Hematopoietic multipotent progenitor cell treated with erythropoietin and hydrocortisone succinate and interleukin-3 and kit ligand, for 15 days (in vitro differentiated cells): Measurements from ENCODE around the gene PPM1L.

ENCODE experiments used
- DNase-seq: peaks from one replicate; pipeline ENCODE4 v3.0.0-alpha.2; 2015; ENCODE audit warnings: low spot score

The PPM1L gene

DNA sequence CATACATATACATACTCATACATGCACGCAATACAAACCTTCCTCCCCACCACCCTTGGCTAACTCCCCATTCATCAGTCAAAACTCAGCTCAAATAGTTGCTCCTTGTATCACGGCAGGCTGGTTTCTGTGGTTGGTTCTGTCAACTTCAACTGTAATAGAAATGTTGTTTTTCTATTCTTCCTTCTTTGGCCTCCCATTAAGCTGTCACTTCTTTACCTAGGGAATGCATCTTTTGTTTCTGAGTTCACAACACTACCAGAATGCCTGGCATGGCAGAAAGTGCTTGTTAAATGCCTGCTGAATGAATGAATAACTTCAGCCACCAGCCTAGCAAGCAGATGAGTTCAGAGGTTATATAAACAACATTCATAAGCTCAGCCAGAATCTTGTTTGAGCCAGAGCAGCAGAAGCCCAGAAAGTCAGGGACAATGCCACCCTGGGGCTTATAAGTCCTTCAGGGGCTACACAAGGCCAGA lies 286.0 kb downstream of the PPM1L start:
- no peak for DNase-seq

DNA sequence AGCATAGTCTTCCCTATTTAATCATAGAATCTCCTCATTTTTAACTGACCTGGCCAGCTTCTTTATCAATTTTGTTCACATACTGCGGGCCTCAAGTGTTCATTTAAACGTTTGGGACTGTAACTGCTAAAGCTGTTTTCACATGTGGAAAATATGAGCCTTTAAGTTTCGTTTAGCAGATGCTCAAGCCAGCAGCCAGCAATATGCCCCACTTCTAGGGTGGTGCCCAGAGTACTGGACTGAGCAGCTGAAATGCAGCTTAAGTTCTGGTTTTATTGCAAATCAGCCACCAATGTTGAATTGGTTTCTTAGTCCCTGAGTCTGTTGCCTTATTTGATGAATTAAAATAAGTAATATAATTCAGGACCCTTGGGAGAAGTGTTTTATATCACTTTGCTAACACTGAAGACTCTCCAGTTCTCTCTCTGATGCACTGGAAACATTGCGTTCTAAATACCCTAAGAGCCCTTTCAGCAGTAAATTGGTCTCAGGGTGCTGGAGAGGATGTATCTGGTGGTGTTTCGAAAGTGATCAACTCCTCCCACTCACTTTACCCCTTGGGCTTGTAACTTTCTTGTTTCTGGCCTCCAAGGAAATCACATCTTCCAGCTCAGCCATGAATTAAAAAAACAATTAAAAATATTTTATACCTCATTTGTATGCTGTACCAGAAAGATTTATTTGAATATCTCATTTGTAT lies 287.5 kb downstream of the PPM1L start:
- no peak for DNase-seq

DNA sequence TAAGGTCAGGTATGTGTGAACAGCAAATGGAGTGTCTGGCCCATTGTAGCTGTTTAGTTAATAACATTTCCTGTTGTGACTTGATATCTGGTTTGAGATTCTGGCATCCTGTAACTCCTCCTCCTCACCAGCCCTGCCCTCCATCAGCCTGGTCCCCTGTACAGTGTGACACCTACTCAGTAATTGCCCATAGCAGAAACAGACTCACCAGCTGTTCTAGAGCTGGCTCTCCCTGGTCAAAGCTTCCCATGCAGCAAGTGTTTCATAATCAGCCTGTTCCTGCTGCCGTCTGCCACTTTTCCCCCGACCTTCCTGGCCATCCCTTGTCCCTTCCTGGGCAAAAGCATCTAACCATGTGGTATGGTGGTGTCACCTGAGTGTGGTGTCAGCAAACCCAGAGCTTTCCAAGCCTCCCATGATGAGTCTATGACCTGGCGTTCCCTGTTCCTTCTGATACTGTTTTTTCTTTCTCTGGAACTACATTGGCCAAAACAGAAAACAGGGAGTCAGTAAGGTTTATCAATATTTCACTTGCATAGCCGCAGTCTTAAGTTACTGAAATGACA lies 293.7 kb downstream of the PPM1L start:
- DNase-seq = no peak

- DNase-seq = no peak
Measured at GRCh38 chr3:161050935-161051334, 294.9 kb downstream of the PPM1L start.

DNA sequence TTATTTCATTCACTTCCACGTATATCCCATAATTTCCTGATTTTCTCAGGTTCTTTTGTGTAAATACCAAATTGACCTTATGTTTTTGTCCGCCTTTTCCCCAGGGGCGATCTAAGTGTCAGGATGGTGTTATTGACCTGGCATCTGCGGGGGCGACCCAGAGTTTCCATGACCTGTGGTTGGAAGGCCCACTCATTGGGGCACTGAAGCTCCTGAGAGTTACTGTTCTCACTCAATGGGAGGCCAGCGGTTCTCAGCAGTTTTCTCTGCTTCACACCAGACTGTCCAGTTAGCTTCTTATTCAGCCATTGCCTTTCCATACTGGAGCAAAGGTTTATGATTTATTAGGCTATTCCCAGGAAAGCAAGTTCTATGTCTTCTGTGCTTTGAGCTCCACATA lies 295.8 kb downstream of the PPM1L start:
- no peak for DNase-seq

DNA sequence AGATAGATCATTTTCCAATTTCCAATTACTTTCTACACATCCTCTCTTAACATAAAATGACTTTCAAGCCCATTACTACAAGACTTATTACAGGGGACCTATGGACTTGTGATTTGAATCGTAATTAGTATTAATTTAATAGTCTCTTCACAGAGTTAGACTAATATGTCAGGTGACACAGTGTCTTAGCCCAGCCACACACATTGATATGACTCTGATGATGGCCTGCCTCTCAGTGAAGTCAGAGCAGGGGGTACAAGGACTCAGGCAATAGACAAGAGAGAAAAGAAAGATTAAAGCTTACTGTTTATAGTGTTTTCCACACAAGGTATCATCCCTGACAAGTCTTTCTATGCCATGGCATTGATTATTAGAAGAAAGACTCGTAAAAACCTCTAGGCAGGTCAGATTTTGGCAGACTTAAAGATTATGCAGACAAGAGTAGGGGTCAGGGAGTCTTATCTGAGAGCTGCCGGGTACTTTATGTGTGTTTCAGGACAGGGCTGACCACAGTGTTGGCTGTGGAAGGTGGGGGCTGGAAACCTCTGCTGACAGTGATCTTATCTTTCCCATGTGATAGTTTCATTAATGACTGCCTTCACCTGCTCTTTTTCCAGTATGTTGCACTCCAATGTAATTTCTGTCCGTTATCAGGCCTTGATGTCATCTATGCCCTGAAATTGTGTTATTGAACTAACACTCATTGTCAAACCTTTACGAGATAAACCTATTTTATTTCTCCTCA lies 299.0 kb downstream of the PPM1L start:
- no peak for DNase-seq

GRCh38 chr3:161064413-161064812 lies 308.4 kb downstream of the PPM1L start:
- no peak for DNase-seq

GRCh38 chr3:161066930-161067329 lies 310.9 kb downstream of the PPM1L start:
- DNase-seq = no peak

- DNase-seq = no peak
Measured at GRCh38 chr3:161067335-161067734, 311.3 kb downstream of the PPM1L start.

DNA sequence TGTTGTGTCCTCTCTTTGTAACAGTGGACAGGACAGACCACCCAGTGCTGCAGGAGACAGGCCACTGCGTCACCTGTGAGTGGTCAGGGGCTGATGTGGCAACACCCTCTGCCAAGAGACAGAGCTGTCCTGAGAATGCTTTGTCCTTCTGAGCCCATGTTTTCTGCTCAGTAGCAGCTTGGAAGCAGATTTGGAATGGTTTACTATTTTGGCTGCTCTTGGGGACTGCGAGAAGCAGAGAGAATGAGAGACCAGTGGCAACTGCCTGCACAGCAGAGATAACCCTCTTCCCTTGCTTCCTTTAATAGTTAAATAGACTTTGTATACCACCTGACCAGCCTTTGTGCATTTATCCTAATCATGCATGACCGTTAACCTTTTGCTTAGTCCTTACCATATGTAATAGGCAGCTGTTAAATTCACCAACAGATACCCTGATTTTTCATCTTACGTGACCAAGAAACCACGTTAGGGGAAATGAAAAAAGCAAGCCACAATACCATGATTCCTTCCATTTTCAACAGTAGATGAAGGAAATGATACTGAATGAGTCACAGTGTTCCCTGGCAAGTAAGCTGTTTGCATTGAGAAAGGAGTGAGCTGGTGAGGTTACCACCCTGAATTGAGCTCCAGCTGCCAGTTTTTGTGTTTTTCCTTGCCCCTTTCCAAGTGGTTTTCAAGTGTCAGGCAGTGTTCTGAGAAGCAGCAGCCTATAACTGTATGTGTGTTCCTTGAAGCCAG lies 313.6 kb downstream of the PPM1L start:
- DNase-seq = peak; percentile 2

DNA sequence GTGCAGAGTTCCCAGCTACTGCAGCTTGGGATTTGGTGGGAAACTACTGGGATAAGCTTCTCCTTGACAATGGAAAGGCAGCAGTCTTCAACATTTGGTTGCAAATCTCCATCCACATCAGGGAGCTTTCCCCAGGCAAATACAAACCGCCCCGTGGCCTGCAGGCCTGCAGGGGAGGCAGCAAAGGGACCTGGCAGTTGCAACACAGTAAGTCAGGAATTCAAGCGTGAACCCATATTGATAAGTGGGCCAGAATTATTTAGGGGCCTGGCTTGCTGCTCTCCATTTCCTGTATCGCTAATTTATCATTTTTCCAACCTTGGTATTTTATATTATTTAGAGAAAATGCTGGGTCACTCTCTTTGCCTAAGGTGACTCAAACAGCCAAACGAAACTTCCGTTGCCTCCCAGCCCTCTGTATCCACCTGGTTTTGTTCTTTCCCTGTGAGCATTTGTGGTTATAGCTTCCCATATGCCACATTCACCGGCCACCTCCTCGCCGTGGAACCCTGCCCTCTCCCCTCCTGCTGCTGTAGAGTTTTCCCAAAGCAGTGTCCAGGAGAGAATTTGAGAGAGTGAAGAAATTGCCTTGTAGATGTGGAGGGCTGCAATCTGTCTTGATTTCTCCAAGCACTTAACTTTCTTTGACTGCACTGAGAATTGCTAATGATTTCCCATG lies 314.4 kb downstream of the PPM1L start:
- DNase-seq = no peak

- DNase-seq = no peak
Measured at GRCh38 chr3:161070980-161071663, 315.1 kb downstream of the PPM1L start.

GRCh38 chr3:161072211-161072621 lies 316.2 kb downstream of the PPM1L start:
- DNase-seq = no peak

DNA sequence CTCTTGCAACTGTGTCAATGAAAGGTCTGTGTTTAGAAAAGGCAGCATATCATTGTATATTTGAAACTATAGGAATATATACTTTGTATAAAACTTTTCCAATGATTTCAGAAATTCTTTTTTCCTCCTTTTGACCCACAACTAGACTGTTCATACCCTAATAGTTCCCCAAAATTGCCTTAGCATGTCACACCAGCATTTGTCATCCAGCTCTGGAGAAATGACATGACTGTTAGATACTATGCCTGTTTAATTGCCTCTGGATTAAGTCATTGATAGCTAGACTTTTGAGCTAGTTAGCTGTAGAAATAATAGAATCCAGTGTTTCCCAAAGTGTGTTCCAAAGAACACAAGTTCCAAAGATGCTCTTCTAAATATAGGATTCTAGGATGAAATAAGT lies 316.7 kb downstream of the PPM1L start:
- no peak for DNase-seq

DNA sequence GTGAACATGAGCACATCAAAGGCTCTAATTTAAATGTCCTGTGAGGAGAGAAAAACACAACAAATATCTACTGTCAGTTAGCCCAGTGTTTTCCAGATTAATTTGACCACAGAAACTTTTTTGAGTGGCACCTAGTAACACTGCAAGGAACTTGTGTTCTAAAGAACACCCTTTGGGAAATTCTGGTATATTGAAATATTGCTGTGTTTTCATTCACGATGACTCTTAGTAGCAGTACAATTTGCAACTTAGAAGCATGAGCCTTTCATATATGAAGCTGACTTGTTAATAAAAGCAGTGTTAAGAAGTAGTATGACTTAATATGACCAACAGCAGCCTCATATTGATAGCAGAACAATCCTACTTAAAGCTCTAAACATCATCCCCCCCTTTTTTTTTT lies 317.1 kb downstream of the PPM1L start:
- DNase-seq = no peak

GRCh38 chr3:161081633-161082032 lies 325.6 kb downstream of the PPM1L start:
- no peak for DNase-seq

- no peak for DNase-seq
Measured at GRCh38 chr3:161082063-161082462, 326.0 kb downstream of the PPM1L start.

DNA sequence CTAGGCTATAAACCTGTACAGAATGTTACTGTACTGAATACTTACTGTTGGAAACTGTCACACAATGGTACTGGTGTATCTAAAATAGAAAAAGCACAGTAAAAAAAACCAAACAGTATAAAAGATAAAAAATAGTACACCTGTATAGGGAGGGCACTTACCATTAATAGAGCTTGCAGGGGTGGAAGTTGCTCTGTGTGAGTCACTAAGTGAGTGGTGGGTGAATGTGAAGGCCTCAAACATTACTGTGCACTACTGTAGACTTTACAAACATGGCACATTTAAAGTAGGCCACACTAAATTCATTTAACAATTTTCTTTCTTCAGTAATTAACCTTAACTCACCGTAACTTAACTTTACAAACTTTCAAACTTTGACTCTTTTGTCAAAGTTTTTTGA lies 327.1 kb downstream of the PPM1L start:
- no peak for DNase-seq

GRCh38 chr3:161084277-161084676 lies 328.2 kb downstream of the PPM1L start:
- no peak for DNase-seq

- DNase-seq = no peak
Measured at GRCh38 chr3:161093895-161094294, 337.9 kb downstream of the PPM1L start.

GRCh38 chr3:161096771-161097367 lies 340.8 kb downstream of the PPM1L start:
- no peak for DNase-seq
